Muscle of leg (tissue), 11 donors: ENCODE measurements around the gene ARCN1. TPM values are rescaled to one million over a fixed set of nuclear protein-coding genes. Genes with fewer than 3 reads are reported as not detected.
A peak's percentile ranks its signal among the peaks of the same experiment; 100 is the strongest.
"Not testable (repeated sequence)": the region's sequence is repeated elsewhere in the genome, so short reads cannot be mapped to it uniquely, and the experiment has no call there.

Source experiments
- DNase-seq: peaks from one replicate; pipeline ENCODE4 v3.0.0; 2013
- H3K27ac ChIP-seq: one replicate; pipeline ENCODE4 v1.5.1; 2013; ENCODE audit warnings: mild to moderate bottlenecking, low read length, control low read depth
- H3K27me3 ChIP-seq: one replicate; pipeline ENCODE4 v1.6.1; 2013; ENCODE audit warnings: low read length; ENCODE audit not compliant: control insufficient read depth, insufficient read depth
- H3K36me3 ChIP-seq: one replicate; pipeline ENCODE4 v1.6.1; 2013; ENCODE audit warnings: low read length; ENCODE audit not compliant: control insufficient read depth, insufficient read depth
- H3K4me1 ChIP-seq: one replicate; pipeline ENCODE4 v1.6.1; 2013; ENCODE audit warnings: low read length; ENCODE audit not compliant: control insufficient read depth, insufficient read depth
- H3K4me3 ChIP-seq: one replicate; pipeline ENCODE4 v1.5.1; 2013; ENCODE audit warnings: low read length, control low read depth
- H3K9me3 ChIP-seq: replicated peaks from 2 replicates; pipeline ENCODE4 v1.6.1; 2013; ENCODE audit warnings: low read depth, low read length; ENCODE audit not compliant: control insufficient read depth
- WGBS: methylation state at CpG from one replicate; pipeline ENCODE4 v1.1.5; 2013; ENCODE audit warnings: missing lambda C conversion rate; ENCODE audit not compliant: insufficient coverage; 5-methylcytosine and 5-hydroxymethylcytosine counted together
- polyA plus RNA-seq, 8 donors: library from polyadenylated mRNA; unstranded; fragments of 120-200 nt; gene quantifications; one replicate each; pipeline versions ENCODE4 v1.2.1 to v1.2.3, GENCODE V29; 2013; ENCODE audit warnings: inconsistent platforms in 1 of 8, low replicate concordance in 1 of 8; ENCODE audit not compliant: insufficient read length in 8 of 8, insufficient read depth in 1 of 8
- total RNA-seq: library from RNA; stranded (reverse); fragments of 120-200 nt; gene quantifications from one replicate; pipeline ENCODE4 v1.2.4, GENCODE V29; 2013

The ARCN1 gene
- total and polyA plus RNA-seq, 9 donors = 86.4 to 182 (median 133) TPM

GRCh38 chr11:118610773-118611432 lies 38.7 kb downstream of the ARCN1 start:
- Histone ChIP-seq H3K36me3 (peaks cover 24% of the 10 kb centered on the region), H3K4me3 (peak overlapping the region; percentile 84), H3K27me3 (peaks cover 22% of the 10 kb centered on the region), H3K27ac (peak overlapping the region; percentile 78), H3K4me1 (peaks cover 55% of the 10 kb centered on the region), H3K9me3 (no peaks in the 10 kb centered on the region)
- peak; percentile 83 for DNase-seq
- 3% methylated on average over 53 of the region's 54 CpGs for WGBS

GRCh38 chr11:118611433-118611795 lies 39.2 kb downstream of the ARCN1 start:
- H3K27ac ChIP-seq = peak overlapping the region; percentile 69
- peaks cover 22% of the 10 kb centered on the region for H3K27me3 ChIP-seq
- H3K4me3 ChIP-seq = peak overlapping the region; percentile 84
- H3K4me1 ChIP-seq = peaks cover 50% of the 10 kb centered on the region
- H3K36me3 ChIP-seq = peaks cover 29% of the 10 kb centered on the region
- no CpG with 5 or more reads among the region's 19 CpGs for WGBS
- DNase-seq, H3K9me3 ChIP-seq: not testable (repeated sequence)

DNA sequence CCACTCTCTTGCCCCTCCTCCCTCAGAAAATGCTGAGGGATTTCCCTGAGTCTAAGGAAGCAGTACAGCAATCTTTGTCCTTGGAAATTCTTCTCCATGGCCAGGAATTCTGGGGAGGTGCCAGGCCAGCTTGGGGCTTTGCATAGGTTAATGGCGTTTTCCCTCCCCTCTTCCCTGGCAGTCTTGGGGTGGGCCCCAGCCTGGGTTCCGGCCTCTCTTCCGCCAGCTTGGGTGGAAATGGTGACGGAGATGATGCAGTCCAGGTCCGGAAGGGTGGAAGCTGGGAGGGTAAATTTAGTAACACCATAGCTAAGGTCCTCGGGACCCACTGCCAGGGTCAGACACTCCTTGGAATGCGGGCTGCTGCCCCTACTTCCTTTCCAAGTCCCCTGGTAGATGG lies 40.2 kb downstream of the ARCN1 start:
- H3K4me3 ChIP-seq = no peak overlapping the region

GRCh38 chr11:118614511-118614910 lies 42.3 kb downstream of the ARCN1 start:
- H3K9me3 ChIP-seq = no peaks in the 10 kb centered on the region
- DNase-seq = no peak
- H3K27ac ChIP-seq = no peak overlapping the region
- WGBS = 60% methylated on average over 2 of the region's 7 CpGs
- peaks cover 51% of the 10 kb centered on the region for H3K4me1 ChIP-seq
- no peak overlapping the region for H3K4me3 ChIP-seq
- H3K27me3 ChIP-seq = peaks cover 11% of the 10 kb centered on the region
- H3K36me3 ChIP-seq = peaks cover 49% of the 10 kb centered on the region

More for the DNA sequence above, 40.2 kb downstream of the ARCN1 start:
- no CpG with 5 or more reads among the region's 7 CpGs for WGBS
- H3K36me3 ChIP-seq = peaks cover 37% of the 10 kb centered on the region
- H3K27ac ChIP-seq = peak overlapping the region; percentile 63
- no peaks in the 10 kb centered on the region for H3K9me3 ChIP-seq
- DNase-seq = peak; percentile 74
- peaks cover 48% of the 10 kb centered on the region for H3K4me1 ChIP-seq
- peaks cover 22% of the 10 kb centered on the region for H3K27me3 ChIP-seq

DNA sequence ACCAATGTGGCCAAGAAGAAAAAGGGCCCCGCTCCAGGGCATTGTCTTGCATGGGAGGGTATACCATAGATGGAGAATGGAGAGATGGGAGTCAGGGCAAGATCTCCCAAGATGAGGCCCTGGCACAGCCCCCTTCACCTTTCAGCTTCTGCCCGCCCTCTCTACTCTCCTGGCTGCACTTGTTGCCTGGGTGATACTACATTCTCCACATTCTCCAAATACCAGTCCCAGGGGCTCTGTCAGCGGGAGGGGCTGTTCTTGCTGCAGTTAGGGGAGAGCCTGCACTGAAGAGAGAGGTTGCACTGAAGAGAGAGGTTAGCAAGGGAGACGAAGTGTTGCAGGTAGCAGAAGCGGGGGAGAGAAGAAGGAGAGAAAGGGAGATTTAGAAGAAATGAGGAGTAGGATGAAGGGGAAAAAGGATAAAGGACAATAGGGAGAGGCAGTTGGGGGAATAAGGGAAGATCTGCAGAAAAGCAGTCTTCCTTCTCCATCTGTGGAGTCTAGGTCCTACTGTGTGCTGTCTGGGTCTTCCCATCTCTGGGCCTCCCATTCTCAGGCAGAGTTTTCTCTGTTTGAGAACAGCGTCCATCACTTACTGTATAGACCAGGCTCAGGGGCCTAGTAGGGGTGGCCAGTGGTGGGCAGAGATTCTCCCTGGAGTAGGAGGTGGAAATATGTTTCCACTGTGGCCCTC lies 43.2 kb downstream of the ARCN1 start:
- peaks cover 53% of the 10 kb centered on the region for H3K4me1 ChIP-seq
- H3K36me3 ChIP-seq = peaks cover 53% of the 10 kb centered on the region
- H3K9me3 ChIP-seq = no peaks in the 10 kb centered on the region
- 77% methylated on average over 3 of the region's 6 CpGs for WGBS
- no peak overlapping the region for H3K4me3 ChIP-seq
- no peak overlapping the region for H3K27ac ChIP-seq
- DNase-seq = no peak
- peaks cover 7% of the 10 kb centered on the region for H3K27me3 ChIP-seq

DNA sequence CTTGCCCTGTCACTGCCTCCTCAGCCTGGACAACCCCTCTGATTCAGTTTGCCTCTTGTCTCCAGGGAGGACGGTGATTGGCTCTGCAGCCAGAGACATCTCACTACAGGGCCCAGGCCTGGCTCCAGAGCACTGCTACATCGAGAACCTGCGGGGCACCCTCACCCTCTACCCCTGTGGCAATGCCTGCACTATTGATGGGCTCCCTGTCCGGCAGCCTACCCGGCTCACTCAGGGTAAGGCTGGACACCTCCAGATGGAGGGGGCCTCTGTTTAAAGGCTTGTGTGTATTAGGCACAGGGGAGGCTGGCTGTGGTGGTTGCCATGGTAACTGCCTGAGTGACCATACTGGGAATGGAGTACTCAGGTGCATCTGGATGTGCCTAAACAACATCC lies 43.8 kb downstream of the ARCN1 start:
- no peak overlapping the region for H3K27ac ChIP-seq
- H3K9me3 ChIP-seq = no peaks in the 10 kb centered on the region
- H3K4me1 ChIP-seq = peaks cover 53% of the 10 kb centered on the region
- peaks cover 3% of the 10 kb centered on the region for H3K27me3 ChIP-seq
- no peak overlapping the region for H3K4me3 ChIP-seq
- 74% methylated on average over 3 of the region's 5 CpGs for WGBS
- H3K36me3 ChIP-seq = peaks cover 53% of the 10 kb centered on the region
- DNase-seq = no peak

DNA sequence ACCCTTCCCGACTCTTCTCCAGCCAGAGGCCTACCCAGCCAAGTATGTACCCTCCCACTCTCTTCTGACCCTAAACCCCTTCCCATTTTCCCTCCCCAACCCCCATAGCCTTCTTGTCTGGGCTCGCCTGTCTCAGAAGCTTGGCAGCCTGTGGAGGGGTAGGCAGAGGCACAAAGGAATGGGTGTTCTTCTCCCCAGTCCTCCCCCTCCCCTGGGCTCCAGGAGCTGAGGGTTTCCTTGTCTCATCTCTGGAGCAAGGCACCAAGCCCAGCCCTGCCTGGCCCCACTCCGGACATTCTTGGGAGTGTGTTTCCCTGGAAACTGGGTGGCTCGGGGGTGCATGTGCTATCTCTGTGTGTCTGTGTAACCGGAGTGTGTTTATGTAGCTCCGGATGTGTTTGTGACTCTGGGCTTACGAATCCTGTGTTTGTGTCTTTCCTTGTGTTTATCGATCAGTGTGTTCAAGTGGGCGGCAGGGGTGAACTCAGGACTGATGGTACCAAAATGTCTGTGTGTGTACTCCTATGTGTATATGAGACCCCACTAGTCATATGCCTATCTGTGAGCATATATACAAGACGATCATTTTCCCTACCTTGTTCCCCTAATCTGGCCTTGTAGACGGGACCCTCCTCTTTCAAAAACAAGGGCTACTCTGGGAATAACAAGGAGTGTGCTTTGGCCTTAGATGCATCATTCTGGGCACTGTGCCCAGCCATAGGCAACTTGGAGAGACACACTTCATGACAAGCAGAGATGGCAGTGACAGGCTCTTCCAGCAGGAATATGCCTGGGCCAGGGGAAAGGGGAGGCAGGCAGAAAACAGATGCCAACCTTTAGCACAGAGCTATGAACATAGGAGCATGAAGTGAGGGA lies 46.1 kb downstream of the ARCN1 start:
- no peaks in the 10 kb centered on the region for H3K27me3 ChIP-seq
- no peaks in the 10 kb centered on the region for H3K9me3 ChIP-seq
- peak; percentile 70 for DNase-seq
- H3K4me3 ChIP-seq = no peak overlapping the region
- 0% methylated on average over 3 of the region's 11 CpGs for WGBS
- H3K36me3 ChIP-seq = peaks cover 51% of the 10 kb centered on the region
- peaks cover 62% of the 10 kb centered on the region for H3K4me1 ChIP-seq
- H3K27ac ChIP-seq = peak overlapping the region; percentile 87

DNA sequence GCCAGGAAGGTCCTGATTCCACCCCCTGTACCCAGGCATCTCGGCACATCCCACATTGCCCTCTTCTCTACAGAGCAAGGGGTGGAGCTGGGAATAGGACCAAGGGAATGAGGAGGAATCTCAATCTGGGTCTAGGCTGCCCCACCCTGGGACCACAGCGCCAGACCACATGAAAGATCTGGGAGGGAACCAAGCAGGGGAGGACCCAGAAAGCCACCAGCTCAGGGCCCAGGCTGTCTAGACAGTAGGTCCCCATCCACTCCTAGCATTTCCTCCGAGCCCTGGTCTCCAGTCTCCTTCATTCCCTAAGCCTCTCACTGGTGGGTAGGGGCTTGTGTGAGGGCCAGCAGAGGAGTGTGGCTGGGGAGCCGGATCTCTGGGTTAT lies 46.8 kb downstream of the ARCN1 start:
- Histone ChIP-seq H3K27me3 (no peaks in the 10 kb centered on the region), H3K4me1 (peaks cover 64% of the 10 kb centered on the region), H3K27ac (peak overlapping the region; percentile 87), H3K9me3 (no peaks in the 10 kb centered on the region), H3K4me3 (no peak overlapping the region), H3K36me3 (peaks cover 44% of the 10 kb centered on the region)
- peak; percentile 79 for DNase-seq
- 56% methylated on average over 1 of the region's 4 CpGs for WGBS

GRCh38 chr11:118619444-118620197 lies 47.4 kb downstream of the ARCN1 start:
- peak; percentile 92 for DNase-seq
- peaks cover 64% of the 10 kb centered on the region for H3K4me1 ChIP-seq
- H3K4me3 ChIP-seq = no peak overlapping the region
- H3K36me3 ChIP-seq = peaks cover 42% of the 10 kb centered on the region
- 60% methylated on average over 3 of the region's 6 CpGs for WGBS
- H3K9me3 ChIP-seq = no peaks in the 10 kb centered on the region
- H3K27me3 ChIP-seq = no peaks in the 10 kb centered on the region
- H3K27ac ChIP-seq = peak overlapping the region; percentile 87
